Measurements from ENCODE around the gene TSHZ2. TPM values are rescaled to one million over a fixed set of nuclear protein-coding genes. Genes with fewer than 3 reads are reported as not detected.

Gene TSHZ2
- total RNA-seq, 4 donors from 2014 or later, result 28.6 to 40.1 (median 35.5) TPM

DNA sequence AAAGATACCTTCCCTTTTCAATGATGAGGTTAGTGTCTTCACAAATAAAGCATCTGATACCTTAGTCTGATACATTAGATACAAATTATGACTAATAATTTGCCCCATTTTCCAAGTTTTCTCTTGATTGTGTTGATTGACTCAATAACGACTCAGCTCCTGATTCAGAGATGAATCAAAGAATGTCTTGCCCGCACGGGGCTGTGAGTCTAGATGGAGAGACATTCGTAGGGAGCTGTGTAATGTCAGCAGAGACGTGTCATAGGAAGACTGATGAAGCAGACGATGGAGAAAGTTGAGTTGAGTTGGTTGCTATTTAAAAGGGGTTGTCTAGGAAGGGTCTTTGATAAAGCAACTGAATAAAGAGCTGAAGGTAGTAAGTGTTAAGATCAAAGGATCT, 78.2 kb downstream of the TSHZ2 start:
- TF ChIP-seq, protein P1, sequence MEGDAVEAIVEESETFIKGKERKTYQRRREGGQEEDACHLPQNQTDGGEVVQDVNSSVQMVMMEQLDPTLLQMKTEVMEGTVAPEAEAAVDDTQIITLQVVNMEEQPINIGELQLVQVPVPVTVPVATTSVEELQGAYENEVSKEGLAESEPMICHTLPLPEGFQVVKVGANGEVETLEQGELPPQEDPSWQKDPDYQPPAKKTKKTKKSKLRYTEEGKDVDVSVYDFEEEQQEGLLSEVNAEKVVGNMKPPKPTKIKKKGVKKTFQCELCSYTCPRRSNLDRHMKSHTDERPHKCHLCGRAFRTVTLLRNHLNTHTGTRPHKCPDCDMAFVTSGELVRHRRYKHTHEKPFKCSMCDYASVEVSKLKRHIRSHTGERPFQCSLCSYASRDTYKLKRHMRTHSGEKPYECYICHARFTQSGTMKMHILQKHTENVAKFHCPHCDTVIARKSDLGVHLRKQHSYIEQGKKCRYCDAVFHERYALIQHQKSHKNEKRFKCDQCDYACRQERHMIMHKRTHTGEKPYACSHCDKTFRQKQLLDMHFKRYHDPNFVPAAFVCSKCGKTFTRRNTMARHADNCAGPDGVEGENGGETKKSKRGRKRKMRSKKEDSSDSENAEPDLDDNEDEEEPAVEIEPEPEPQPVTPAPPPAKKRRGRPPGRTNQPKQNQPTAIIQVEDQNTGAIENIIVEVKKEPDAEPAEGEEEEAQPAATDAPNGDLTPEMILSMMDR (IDR thresholded peaks at IDR 0.05; ENCODE audit: low read depth), result no peak

DNA sequence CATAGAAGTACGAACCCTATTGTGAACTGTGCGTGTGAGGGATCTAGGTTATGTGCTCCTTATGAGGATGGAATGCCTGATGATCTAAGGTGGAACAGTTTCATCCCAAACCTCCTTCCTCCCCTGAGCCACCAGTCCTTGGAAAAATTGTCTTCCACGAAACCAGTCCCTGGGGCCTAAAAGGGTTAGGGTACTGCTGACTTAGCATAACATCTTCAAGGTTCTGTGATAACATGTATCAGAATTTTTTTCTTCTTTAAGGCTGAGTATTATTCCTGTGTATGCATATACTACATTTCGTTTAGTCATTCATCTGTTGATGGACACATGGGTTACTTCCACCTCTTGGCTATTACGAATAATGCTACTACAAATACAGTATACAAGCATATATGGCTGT, 80.2 kb downstream of the TSHZ2 start:
- TF ChIP-seq, protein P1 (IDR thresholded peaks at IDR 0.05; ENCODE audit: low read depth), result no peak

DNA sequence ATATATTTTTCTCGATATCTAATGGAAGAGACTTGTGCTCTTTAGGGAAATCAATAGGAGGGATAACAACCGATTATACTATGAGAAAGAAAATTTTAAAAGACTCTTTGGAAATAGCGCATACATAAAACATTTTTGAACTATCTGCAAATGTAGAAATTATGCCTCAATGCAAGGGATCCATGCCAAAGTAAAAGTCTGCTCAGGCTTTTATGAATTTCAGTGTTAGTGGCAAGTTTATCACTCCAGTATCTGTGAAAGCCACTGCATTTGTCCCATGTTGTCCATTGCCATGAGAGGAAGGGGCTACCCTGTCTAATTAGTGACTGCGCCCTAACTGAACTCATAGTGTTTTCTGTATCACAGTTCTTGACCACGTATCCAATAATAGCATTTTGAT, 81.4 kb downstream of the TSHZ2 start:
- TF ChIP-seq, protein P1 (IDR thresholded peaks at IDR 0.05; ENCODE audit: low read depth), result no peak

DNA sequence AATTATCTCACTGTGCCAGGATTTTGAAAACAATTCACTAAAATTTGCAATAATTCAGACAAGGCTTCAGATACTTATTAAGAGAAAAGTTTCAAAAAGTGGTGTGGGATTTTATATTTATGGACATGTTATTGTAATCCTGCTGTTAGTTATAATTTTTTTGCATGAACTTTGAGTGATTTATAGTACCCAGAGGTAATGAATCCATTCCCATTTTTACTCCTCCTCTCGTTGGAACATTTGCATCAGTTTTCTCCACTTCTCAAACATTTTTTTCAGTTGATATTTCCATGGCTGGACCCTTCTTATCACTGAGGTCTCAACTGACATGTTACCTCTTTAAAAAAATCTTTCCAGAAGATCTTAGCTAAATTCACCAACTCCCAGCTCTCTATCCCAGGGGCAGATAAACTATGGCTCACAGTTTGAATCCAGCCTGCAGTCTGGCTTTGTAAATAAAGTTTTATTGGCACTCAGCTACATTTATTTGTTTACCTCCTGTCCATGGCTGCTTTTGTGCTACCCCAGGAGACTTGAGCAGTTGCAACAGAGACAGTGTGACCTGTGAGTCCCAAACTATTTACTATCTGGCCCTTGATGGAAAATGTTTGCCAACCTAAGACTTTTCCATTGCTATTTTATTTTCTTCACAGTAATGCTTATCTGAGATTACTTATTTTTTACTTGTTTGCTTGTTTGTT, 83.4 kb downstream of the TSHZ2 start:
- TF ChIP-seq, protein P1 (IDR thresholded peaks at IDR 0.05; ENCODE audit: low read depth), result no peak

DNA sequence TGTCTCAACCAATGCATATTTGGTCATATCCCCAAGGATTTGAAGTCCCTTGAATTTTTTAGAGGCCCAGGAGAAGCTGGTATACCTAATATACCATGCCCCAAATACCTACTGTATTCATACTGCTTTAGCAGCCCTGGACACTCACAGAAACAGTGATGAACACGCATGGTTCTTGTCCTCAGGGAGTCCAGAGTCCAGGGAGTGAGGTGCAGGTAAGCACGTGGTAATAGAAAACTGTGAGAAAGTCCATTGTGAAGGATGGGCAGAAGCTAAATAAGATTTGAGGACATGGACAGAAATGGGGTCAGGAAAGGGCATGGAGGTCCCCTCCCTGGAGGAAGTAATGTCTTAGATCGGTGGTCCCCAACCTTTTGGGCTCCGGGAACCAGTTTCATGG, 85.4 kb downstream of the TSHZ2 start:
- TF ChIP-seq, protein P1 (IDR thresholded peaks at IDR 0.05; ENCODE audit: low read depth), result no peak

DNA sequence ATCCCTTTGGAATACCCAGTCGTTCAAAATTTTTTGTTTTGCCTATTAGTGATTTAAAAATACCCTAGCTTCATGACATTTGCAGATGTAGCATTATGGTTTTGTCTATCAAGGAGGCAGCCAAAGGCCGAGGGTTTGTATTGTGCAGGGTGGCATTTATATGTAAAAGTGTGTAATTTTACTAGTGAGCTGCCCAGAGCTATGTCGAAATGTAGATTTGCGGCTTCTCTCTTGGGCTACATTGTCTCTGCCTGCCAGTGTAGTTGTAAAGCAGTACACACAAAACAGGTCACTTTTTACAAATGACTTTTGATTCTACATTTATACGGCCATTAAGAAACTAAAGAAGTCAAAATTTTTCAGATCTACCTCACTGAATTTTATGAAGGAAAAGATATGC, 87.7 kb downstream of the TSHZ2 start:
- TF ChIP-seq, protein P1 (IDR thresholded peaks at IDR 0.05; ENCODE audit: low read depth), result no peak

DNA sequence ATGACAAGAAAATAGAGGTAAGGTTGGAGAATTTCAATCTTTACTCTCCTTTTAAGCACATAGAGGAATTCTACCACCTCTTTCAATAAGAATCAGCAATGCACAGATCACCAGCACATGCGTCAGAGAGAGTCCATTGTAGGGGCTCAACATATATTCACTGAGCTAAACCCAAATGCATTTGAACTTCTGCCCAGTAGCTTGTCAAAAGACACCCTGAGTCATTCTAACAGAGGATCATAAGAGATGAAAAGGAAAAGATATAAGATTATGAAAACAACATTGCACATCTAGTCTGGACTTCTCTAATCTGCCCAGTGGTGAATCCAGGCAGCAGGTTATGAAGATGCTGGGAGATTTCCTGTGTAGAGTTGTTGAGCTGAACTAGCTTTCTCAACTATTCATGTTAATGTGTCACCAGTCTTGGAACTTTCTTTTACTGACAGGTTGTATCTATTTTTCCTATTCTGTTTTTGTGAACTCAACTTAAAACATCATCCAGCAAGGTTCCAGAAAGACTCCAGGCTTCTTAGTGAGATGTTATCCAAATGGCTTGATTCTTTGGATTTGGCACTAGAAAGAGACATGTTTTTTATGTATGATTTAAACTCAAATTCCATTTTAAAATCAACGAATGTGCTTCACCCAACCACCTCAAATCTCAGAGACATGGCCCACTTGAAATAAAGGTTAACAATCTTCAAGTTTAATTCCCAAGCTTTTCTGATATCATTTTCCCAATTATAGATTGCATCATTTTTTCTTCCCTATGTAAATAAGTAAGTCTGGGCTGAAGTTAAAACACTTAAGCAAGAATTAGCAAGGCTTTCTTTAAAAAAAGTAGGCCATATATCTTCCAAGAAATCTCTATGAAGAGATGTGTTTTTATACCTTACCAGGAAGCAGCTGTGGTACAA, 89.3 kb downstream of the TSHZ2 start:
- TF ChIP-seq, protein P1 (IDR thresholded peaks at IDR 0.05; ENCODE audit: low read depth), result no peak
